Measurements from ENCODE around the gene IL12RB2.

DNA sequence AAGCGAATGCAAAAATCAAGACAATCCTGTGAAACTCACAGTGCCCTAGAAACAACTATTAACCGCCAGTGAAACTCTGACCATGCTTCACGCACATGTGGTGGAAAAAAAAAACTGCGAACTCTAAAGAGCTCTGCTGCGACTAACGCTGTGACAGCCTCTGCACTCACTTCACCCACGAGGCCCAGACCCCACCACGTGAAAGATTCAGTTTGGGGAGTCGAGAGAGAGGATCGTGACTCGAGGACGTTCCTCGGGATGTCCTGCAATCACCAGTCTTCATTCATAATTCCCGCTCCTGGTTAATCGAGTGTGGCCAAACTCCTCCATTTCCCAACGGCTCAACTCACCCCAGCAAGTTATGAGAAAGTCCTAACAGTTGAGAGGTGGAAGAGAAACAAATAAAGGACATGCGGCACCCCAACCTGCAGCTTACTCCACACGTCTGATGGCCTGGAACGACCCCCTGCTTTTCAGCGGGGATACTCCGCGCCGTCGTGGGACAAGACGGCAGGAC, 121.4 kb downstream of the IL12RB2 start:
- TF ChIP-seq, protein P1, sequence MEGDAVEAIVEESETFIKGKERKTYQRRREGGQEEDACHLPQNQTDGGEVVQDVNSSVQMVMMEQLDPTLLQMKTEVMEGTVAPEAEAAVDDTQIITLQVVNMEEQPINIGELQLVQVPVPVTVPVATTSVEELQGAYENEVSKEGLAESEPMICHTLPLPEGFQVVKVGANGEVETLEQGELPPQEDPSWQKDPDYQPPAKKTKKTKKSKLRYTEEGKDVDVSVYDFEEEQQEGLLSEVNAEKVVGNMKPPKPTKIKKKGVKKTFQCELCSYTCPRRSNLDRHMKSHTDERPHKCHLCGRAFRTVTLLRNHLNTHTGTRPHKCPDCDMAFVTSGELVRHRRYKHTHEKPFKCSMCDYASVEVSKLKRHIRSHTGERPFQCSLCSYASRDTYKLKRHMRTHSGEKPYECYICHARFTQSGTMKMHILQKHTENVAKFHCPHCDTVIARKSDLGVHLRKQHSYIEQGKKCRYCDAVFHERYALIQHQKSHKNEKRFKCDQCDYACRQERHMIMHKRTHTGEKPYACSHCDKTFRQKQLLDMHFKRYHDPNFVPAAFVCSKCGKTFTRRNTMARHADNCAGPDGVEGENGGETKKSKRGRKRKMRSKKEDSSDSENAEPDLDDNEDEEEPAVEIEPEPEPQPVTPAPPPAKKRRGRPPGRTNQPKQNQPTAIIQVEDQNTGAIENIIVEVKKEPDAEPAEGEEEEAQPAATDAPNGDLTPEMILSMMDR (IDR thresholded peaks at IDR 0.05; ENCODE audit: low read depth, low read length), result no peak
- TF ChIP-seq EZH2phosphoT487 (IDR thresholded peaks at IDR 0.05; ENCODE audit: low read depth), result no peak
